H1 (cell line): Measurements from ENCODE around the gene SEH1L. TPM values are rescaled to one million over a fixed set of nuclear protein-coding genes. Genes with fewer than 3 reads are reported as not detected.

Experiments used
- ATF2 ChIP-seq: IDR thresholded peaks from 2 replicates; pipeline ENCODE4 v1.6.1; 2012; ENCODE audit warnings: low read length, inconsistent platforms
- BCL11A ChIP-seq, 2 experiments: IDR thresholded peaks; one replicate each; pipeline ENCODE4 v1.6.1; 2011; ENCODE audit warnings: low read depth in 2 of 2, low read length in 2 of 2, mild to moderate bottlenecking in 2 of 2
- CHD7 ChIP-seq: fragments of 300-600 bp; sonication (generic); IDR thresholded peaks from 2 replicates; pipeline ENCODE4 v1.7.1; 2012; ENCODE audit warnings: low read length, moderate library complexity, mild to moderate bottlenecking, inconsistent platforms; ENCODE audit not compliant: insufficient replicate concordance
- E2F6 ChIP-seq: IDR thresholded peaks from 2 replicates; pipeline ENCODE4 v1.6.1; 2012; ENCODE audit warnings: inconsistent platforms
- GTF2F1 ChIP-seq: IDR thresholded peaks from 2 replicates; pipeline ENCODE4 v1.6.1; 2012; ENCODE audit warnings: low read depth, low read length, improper control_type of control experiment, borderline replicate concordance
- JUND ChIP-seq: IDR thresholded peaks from 2 replicates; pipeline ENCODE4 v1.6.1; 2011; ENCODE audit warnings: mild to moderate bottlenecking, improper control_type of control experiment, low read length
- RBBP5 ChIP-seq: IDR thresholded peaks from 2 replicates; pipeline ENCODE4 v1.7.1; 2012; ENCODE audit warnings: low read depth, mild to moderate bottlenecking, inconsistent platforms, low read length, moderate library complexity, borderline replicate concordance
- polyA plus RNA-seq, 7 experiments: library from polyadenylated mRNA; depleted of rRNA in 3 of 7; stranded (reverse) in 5 of 7; unstranded in 2 of 7; fragments of >200 nt in 5 of 7; fragments of 200-250 nt in 2 of 7; gene quantifications; 1 replicate in 5 of 7; 2 replicates in 1 of 7; 4 replicates in 1 of 7; pipeline versions ENCODE4 v1.2.1 to v1.2.3, GENCODE V29; 2011 to 2013; ENCODE audit warnings: missing spikeins in 2 of 7, mixed read lengths in 2 of 7
- total RNA-seq: library from RNA; stranded (reverse); fragmentation: NEBNext Ultra II Directional; extraction: Animal tissue kit (Norgen Biotek cat#: 25700); gene quantifications from 2 replicates; pipeline ENCODE4 v1.2.1, GENCODE V29; 2021

The SEH1L gene
- total and polyA plus RNA-seq, 2 of the 8 experiments (the other 6 are each of a cell fraction or from before 2014, with no cell fraction given) = 41.7 to 96.7 TPM

- TF ChIP-seq CHD7 = no peak
- no peak for TF ChIP-seq ATF2
- no peak for TF ChIP-seq GTF2F1
- TF ChIP-seq RBBP5 = no peak
- no peak for TF ChIP-seq BCL11A (IDR thresholded peaks at IDR 0.05; ENCODE audit: low read depth in 2 of 2, low read length in 2 of 2)
- no peak for TF ChIP-seq E2F6
- no peak for TF ChIP-seq JUND
Observed at GRCh38 chr18:12921178-12921577, 26.6 kb upstream of the SEH1L start (continued).
